Thyroid gland (tissue), 4 donors: ENCODE results near the gene AP1M2.

ENCODE experiments used
- CTCF ChIP-seq, 6 experiments: fragments of 200-600 bp in 3 of 6; fragments of 450-650 bp in 3 of 6; sonication (generic) in 3 of 6; IDR thresholded peaks; one replicate each; pipeline ENCODE4 v1.5.1; 2016 to 2019; ENCODE audit warnings: antibody characterized with exemption in 6 of 6, mild to moderate bottlenecking in 2 of 6, inconsistent platforms in 1 of 6, moderate library complexity in 1 of 6
- POLR2A ChIP-seq, 2 donors: fragments of 450-650 bp; IDR thresholded peaks; one replicate each; pipeline ENCODE4 v1.6.1; 2017; ENCODE audit warnings: antibody characterized with exemption in 2 of 2, mild to moderate bottlenecking in 2 of 2, moderate library complexity in 1 of 2

GRCh38 chr19:10604460-10604980 is 17.4 kb upstream of the AP1M2 start:
- TF ChIP-seq CTCF (IDR thresholded peaks at IDR 0.05) (no peak), POLR2A (IDR thresholded peaks at IDR 0.05) (no peak)
